Stimulated activated CD4-positive, alpha-beta T cell treated with anti-CD3 and anti-CD28 coated beads, TNF-alpha, amount 100 ng/mL, for 4 hours (primary cell): Measurements from ENCODE around the gene USP48.
"Not testable (repeated sequence)": the region's sequence is repeated elsewhere in the genome, so short reads cannot be mapped to it uniquely, and the experiment has no call there.

Experiments
- DNase-seq, 3 experiments: peaks; one replicate each; pipeline ENCODE4 v3.0.0-alpha.2; 2020; ENCODE audit warnings: low read depth in 3 of 3

The USP48 gene

GRCh38 chr1:21696931-21697330, 86.0 kb downstream of the USP48 start:
- no peak for DNase-seq

GRCh38 chr1:21693732-21694131, 89.2 kb downstream of the USP48 start:
- no peak for DNase-seq

GRCh38 chr1:21691739-21692138, 91.2 kb downstream of the USP48 start:
- no peak for DNase-seq

- no peak for DNase-seq
These were observed 93.1 kb downstream of the USP48 start for GRCh38 chr1:21689661-21690372.

- DNase-seq, result no peak
These were observed 95.8 kb downstream of the USP48 start for GRCh38 chr1:21687081-21687529.

- no peak for DNase-seq
These were observed 96.8 kb downstream of the USP48 start for GRCh38 chr1:21685946-21686678.

- no peak for DNase-seq
These were observed 101.5 kb downstream of the USP48 start for GRCh38 chr1:21681426-21681825.

- DNase-seq, result no peak
These were observed 102.0 kb downstream of the USP48 start for GRCh38 chr1:21680918-21681317.

- DNase-seq, result no peak
These were observed 102.6 kb downstream of the USP48 start for GRCh38 chr1:21680381-21680780.

GRCh38 chr1:21677168-21677567, 105.8 kb downstream of the USP48 start:
- no peak for DNase-seq

- no peak for DNase-seq
These were observed 108.0 kb downstream of the USP48 start for GRCh38 chr1:21674957-21675356.

- not testable (repeated sequence) for DNase-seq
These were observed 109.1 kb downstream of the USP48 start for GRCh38 chr1:21673853-21674252.

- DNase-seq, result no peak
These were observed 109.6 kb downstream of the USP48 start for GRCh38 chr1:21673277-21673780.

GRCh38 chr1:21672478-21673276, 110.3 kb downstream of the USP48 start:
- no peak for DNase-seq

- no peak for DNase-seq
These were observed 111.0 kb downstream of the USP48 start for GRCh38 chr1:21671915-21672314.

- no peak for DNase-seq
These were observed 111.7 kb downstream of the USP48 start for GRCh38 chr1:21670956-21671902.

- DNase-seq, result no peak
These were observed 112.7 kb downstream of the USP48 start for GRCh38 chr1:21670059-21670881.

- DNase-seq, result no peak
These were observed 113.5 kb downstream of the USP48 start, which contains the start of gene RAP1GAP for GRCh38 chr1:21669258-21670058. Gene RAP1GAP (minus strand): TSS chr1:21669357. CDS start chr1:21620032, 49,325 bp downstream.

GRCh38 chr1:21668951-21669257, 114.0 kb downstream of the USP48 start:
- DNase-seq, result no peak
